GM23248 (cell line): ENCODE data around the gene RPS15. TPM values are rescaled to one million over a fixed set of nuclear protein-coding genes. Genes with fewer than 3 reads are reported as not detected.

ENCODE experiments used
- DNase-seq: peaks from one replicate; pipeline ENCODE4 v3.0.0-alpha.2; 2015
- H2AFZ ChIP-seq: fragments of 200-600 bp; sonication (generic); 2 replicates; pipeline ENCODE4 v1.6.1; 2016; ENCODE audit warnings: antibody characterized with exemption
- H3F3A ChIP-seq: fragments of 200-600 bp; sonication (generic); 2 replicates; pipeline ENCODE4 v1.6.1; 2016; ENCODE audit warnings: mild to moderate bottlenecking, antibody characterized with exemption, mixed run types; ENCODE audit not compliant: insufficient read depth
- H3K27ac ChIP-seq: fragments of 200-600 bp; sonication (generic); 2 replicates; pipeline ENCODE4 v1.5.1; 2016; ENCODE audit warnings: mild to moderate bottlenecking
- H3K27me3 ChIP-seq: fragments of 200-600 bp; sonication (generic); replicated peaks from 2 replicates; pipeline ENCODE4 v1.6.1; 2016; ENCODE audit warnings: mild to moderate bottlenecking; ENCODE audit not compliant: insufficient read depth
- H3K36me3 ChIP-seq: fragments of 200-600 bp; sonication (generic); 2 replicates; pipeline ENCODE4 v1.6.1; 2016; ENCODE audit warnings: low read depth, mild to moderate bottlenecking
- H3K4me1 ChIP-seq: fragments of 200-600 bp; sonication (generic); 2 replicates; pipeline ENCODE4 v1.6.1; 2016; ENCODE audit warnings: mild to moderate bottlenecking; ENCODE audit not compliant: insufficient read depth
- H3K4me2 ChIP-seq: fragments of 200-600 bp; sonication (generic); one replicate; pipeline ENCODE4 v1.6.1; 2016; ENCODE audit warnings: mild to moderate bottlenecking; ENCODE audit not compliant: unreplicated experiment
- H3K4me3 ChIP-seq: fragments of 200-600 bp; sonication (generic); 2 replicates; pipeline ENCODE4 v1.5.1; 2016; ENCODE audit warnings: mild to moderate bottlenecking
- H3K79me2 ChIP-seq: fragments of 200-600 bp; sonication (generic); 2 replicates; pipeline ENCODE4 v1.6.1; 2016; ENCODE audit warnings: mild to moderate bottlenecking; ENCODE audit not compliant: insufficient read depth
- H3K9ac ChIP-seq: fragments of 200-600 bp; sonication (generic); 2 replicates; pipeline ENCODE4 v1.6.1; 2016; ENCODE audit warnings: mild to moderate bottlenecking
- H3K9me2 ChIP-seq: fragments of 200-600 bp; sonication (generic); 2 replicates; pipeline ENCODE4 v1.6.1; 2016; ENCODE audit warnings: mixed run types, mild to moderate bottlenecking, moderate library complexity; ENCODE audit not compliant: insufficient read depth
- H3K9me3 ChIP-seq: fragments of 200-600 bp; sonication (generic); one replicate; pipeline ENCODE4 v1.6.1; 2017; ENCODE audit warnings: low read depth
- H4K20me1 ChIP-seq: fragments of 200-600 bp; sonication (generic); 2 replicates; pipeline ENCODE4 v1.6.0; 2016; ENCODE audit not compliant: insufficient read depth
- EZH2 ChIP-seq: fragments of 200-600 bp; sonication (generic); IDR thresholded peaks from 2 replicates; pipeline ENCODE4 v1.6.1; 2018; ENCODE audit warnings: antibody characterized with exemption, mild to moderate bottlenecking; ENCODE audit not compliant: insufficient read depth, poor library complexity, severe bottlenecking
- EZH2phosphoT487 ChIP-seq: fragments of 200-600 bp; sonication (generic); IDR thresholded peaks from 2 replicates; pipeline ENCODE4 v1.6.1; 2018; ENCODE audit warnings: antibody characterized with exemption, moderate library complexity, mild to moderate bottlenecking, low read depth; ENCODE audit not compliant: insufficient read depth
- WGBS, 2 experiments: methylation state at CpG; one replicate each; pipeline ENCODE4 v1.1.6; 2015 to 2017; ENCODE audit warnings: low lambda C conversion rate in 2 of 2, low coverage in 1 of 2; ENCODE audit errors: missing lambda C conversion rate in 2 of 2; 5-methylcytosine and 5-hydroxymethylcytosine counted together
- in situ Hi-C: fragments of 300-500 bp; cut with MboI; formaldehyde crosslinking; loops from 2 replicates; pipeline ENCODE4 v1.15.0; 2020
- polyA plus RNA-seq: library from polyadenylated mRNA; unstranded; fragments of >200 nt; fragmentation: Nextera tagmentation; extraction: Ambion mirVana; gene quantifications from 2 replicates; pipeline ENCODE4 v1.2.1, GENCODE V29; 2016
- total RNA-seq: library from RNA; depleted of rRNA; stranded (reverse); fragments of >200 nt; shearing (Covaris generic); gene quantifications from 2 replicates; pipeline ENCODE4 v1.2.3, GENCODE V29; 2014

RPS15 gene
- total and polyA plus RNA-seq, 2 experiments from 2014 or later, result 921 to 1,289 TPM

DNA sequence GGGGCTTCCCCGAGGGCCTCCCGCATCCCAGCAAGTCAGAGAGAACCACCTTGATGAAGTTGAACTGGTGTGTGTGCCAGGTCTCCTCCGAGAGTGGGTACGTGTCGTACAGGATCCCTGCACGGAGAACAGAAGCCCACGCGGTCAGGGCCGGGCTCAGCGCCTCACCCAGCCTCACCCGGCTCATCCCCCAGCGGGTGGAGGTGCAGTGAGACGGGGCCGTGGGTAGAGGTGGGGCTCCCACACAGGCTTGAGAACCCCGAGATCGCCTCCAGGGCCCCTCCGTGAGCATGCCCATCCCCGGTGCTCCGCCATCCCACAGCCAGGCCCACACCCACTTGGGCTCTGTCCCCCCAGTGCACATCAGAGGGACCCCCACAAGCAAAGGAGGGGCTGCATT, 39.1 kb upstream of the RPS15 start:
- H3K27me3 ChIP-seq, result no peaks in the 10 kb centered on the region
- H3K4me3 ChIP-seq, result no peak overlapping the region
- 85 to 91% methylated on average over 14 to 19 of the region's 19 CpGs for WGBS, 2 experiments
- H3K27ac ChIP-seq, result no peak overlapping the region
- H3K9me3 ChIP-seq, result no peaks in the 10 kb centered on the region
- H4K20me1 ChIP-seq, result no peaks in the 10 kb centered on the region
- in situ Hi-C loops, result no loop called here
- TF ChIP-seq EZH2phosphoT487 (no peak), EZH2 (no peak)
- 0 out of 2 replicates have a peak, but pooled peaks cover 7% of the 10 kb centered on the region for H3K4me1 ChIP-seq
- DNase-seq, result no peak
- no peak overlapping the region for H2AFZ ChIP-seq
- no peaks in the 10 kb centered on the region for H3K9me2 ChIP-seq
- H3F3A ChIP-seq, result no peaks in the 10 kb centered on the region
- no peaks in the 10 kb centered on the region for H3K36me3 ChIP-seq
- no peaks in the 10 kb centered on the region for H3K79me2 ChIP-seq
- no peak overlapping the region for H3K9ac ChIP-seq
- no peak overlapping the region for H3K4me2 ChIP-seq

DNA sequence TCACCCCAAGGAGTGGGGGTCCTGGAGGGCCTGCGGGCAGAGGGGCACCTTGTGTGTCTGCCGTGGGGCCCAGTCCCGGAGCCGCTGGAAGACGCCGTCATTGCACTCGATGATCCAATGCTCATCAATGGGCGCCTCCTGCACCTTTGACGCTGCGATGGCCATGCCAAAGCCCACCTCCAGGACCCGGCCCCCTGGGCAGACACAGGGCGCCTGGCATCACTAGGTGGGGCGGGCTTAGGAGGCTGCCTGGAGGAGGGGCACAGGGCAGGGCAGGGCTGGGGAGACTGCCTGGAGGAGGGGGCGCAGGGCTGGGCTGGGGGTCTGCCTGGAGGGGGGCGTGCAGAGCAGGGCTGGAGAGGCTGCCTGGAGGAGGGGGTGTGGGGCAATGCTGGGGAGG, 38.5 kb upstream of the RPS15 start:
- in situ Hi-C loops, result no loop called here
- H3K27ac ChIP-seq, result no peak overlapping the region
- no peak overlapping the region for H2AFZ ChIP-seq
- no peaks in the 10 kb centered on the region for H3F3A ChIP-seq
- no peaks in the 10 kb centered on the region for H3K79me2 ChIP-seq
- no peak overlapping the region for H3K4me3 ChIP-seq
- DNase-seq, result no peak
- H3K4me2 ChIP-seq, result no peak overlapping the region
- 85 to 86% methylated on average over 13 to 15 of the region's 15 CpGs for WGBS, 2 experiments
- H3K4me1 ChIP-seq, result 0 out of 2 replicates have a peak, but pooled peaks cover 7% of the 10 kb centered on the region
- H3K9me2 ChIP-seq, result no peaks in the 10 kb centered on the region
- H4K20me1 ChIP-seq, result no peaks in the 10 kb centered on the region
- H3K9me3 ChIP-seq, result no peaks in the 10 kb centered on the region
- no peak overlapping the region for H3K9ac ChIP-seq
- TF ChIP-seq EZH2 (no peak), EZH2phosphoT487 (no peak)
- no peaks in the 10 kb centered on the region for H3K36me3 ChIP-seq
- H3K27me3 ChIP-seq, result no peaks in the 10 kb centered on the region

DNA sequence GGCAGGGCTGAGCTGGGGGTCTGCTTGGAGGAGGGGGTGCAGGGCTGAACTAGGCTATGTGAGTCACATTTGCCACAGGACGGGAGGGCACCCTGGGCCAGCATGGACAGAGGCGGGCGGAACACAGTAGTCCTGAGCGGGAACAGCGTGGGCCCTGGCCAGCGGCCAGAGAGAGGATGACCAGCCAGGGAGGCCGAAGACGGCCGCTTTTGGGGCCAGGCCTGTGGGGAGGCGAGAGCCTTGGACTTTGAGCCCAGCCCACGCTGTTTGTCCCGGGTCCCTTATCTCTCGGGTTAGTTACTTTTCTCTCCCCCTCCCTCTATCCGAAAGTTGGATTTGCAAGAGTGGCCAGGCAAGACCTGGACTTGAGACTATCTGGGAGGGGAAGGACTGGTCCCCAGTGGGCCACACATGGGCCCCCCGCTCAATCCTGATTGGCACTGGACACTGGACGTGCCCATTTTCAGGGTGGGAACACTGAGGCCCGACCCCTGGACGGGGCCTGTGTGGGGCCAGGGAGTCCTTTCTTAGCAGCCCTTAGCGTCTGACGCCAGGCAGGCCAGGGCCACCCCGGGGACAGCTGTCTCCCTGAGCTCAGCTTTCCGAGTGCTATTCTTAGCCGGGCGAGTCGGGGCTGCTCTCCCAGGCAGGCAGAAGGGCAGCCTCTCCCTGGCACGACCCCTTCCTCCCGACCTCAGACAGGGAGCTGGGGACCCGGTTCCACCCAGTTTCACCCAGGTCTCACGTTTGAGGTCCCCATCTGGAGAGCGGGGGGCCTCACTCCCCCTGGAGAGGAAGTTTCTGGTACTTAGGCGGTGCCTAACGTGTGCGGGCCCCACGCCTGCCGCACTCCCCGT, 37.7 kb upstream of the RPS15 start:
- H3K27me3 ChIP-seq, result no peaks in the 10 kb centered on the region
- no peaks in the 10 kb centered on the region for H3K79me2 ChIP-seq
- H3K4me1 ChIP-seq, result 0 out of 2 replicates have a peak, but pooled peaks cover 7% of the 10 kb centered on the region
- TF ChIP-seq EZH2 (no peak), EZH2phosphoT487 (no peak)
- H3K4me3 ChIP-seq, result peak overlapping the region; percentile 80
- no peak overlapping the region for H3K27ac ChIP-seq
- no peaks in the 10 kb centered on the region for H3K9me2 ChIP-seq
- whole genome bisulfite sequencing, 2 experiments, result 18 to 19% methylated on average over 36 of the region's 36 CpGs
- H2AFZ ChIP-seq, result peak overlapping the region; percentile 65
- in situ Hi-C loops, result no loop called here
- H3F3A ChIP-seq, result no peaks in the 10 kb centered on the region
- no peaks in the 10 kb centered on the region for H3K36me3 ChIP-seq
- H3K9ac ChIP-seq, result peak overlapping the region; percentile 61
- peak overlapping the region; percentile 87 for H3K4me2 ChIP-seq
- H3K9me3 ChIP-seq, result no peaks in the 10 kb centered on the region
- peak; percentile 64 for DNase-seq
- no peaks in the 10 kb centered on the region for H4K20me1 ChIP-seq

DNA sequence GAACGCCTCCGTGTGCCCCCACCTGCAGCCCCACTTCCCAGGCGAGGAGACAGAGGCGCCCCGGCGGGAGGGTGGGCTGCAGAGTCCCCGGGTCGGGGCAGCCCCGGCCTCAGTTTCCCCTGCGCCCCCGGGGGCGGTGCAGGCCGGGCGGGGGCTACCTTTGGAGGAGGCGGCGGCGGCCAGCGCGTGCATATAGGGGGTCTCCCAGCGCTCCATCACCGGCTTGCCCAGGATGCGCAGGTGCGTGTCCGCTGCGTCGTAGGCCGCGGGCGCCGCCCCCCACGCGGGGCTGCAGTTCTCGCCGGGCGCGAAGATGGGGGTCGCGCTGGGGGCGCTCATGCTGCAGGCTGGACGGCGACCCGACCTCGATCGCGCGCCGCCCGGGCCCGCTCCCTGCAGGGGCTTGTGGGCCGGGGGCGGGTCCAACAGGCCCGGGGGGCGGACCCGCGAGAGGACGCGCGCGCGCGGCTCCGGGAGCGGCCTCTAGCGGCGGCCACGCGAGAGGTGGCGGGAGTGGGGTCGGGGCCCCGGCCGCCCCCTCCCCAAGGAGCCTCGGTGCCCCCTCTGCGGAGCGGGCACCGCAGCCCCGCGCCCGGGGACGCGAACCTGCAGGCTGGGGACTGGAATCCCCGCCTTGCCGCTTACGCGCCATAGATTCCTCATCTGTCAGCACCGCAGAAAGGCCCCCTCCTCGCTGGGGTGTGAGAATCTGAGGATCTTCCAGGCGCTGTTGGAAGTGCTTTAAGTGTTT, 36.9 kb upstream of the RPS15 start, which contains the start of gene GAMT:
GAMT (minus strand) TSS at position 405 of the 751 bp plus-strand sequence; CDS start at position 339, 66 bp downstream.
- TF ChIP-seq EZH2phosphoT487 (no peak), EZH2 (no peak)
- Histone ChIP-seq H2AFZ (peak within 1 kb of the TSS; percentile 65), H3K9me3 (no peaks in the 10 kb centered on the region), H3K27me3 (no peaks in the 10 kb centered on the region), H3K79me2 (no peaks in the 10 kb centered on the region), H3K36me3 (no peaks in the 10 kb centered on the region), H3K4me2 (peak within 1 kb of the TSS; percentile 87), H3K4me3 (peak within 1 kb of the TSS; percentile 80), H3K9ac (peak within 1 kb of the TSS; percentile 61), H3F3A (no peaks in the 10 kb centered on the region), H3K4me1 (0 out of 2 replicates have a peak, but pooled peaks cover 4% of the 10 kb centered on the region), H3K9me2 (no peaks in the 10 kb centered on the region), H3K27ac (no peak within 1 kb of the TSS), H4K20me1 (no peaks in the 10 kb centered on the region)
- DNase-seq, result peak; percentile 72
- in situ Hi-C loops, result no loop called here
- 3 to 4% methylated on average over 33 to 48 of the region's 87 CpGs for WGBS, 2 experiments
